MM.1S (cell line): ENCODE data around the gene PFDN4.

ENCODE experiments used
- EZH2 ChIP-seq: fragments of 300-600 bp; sonication (generic); optimal IDR thresholded peaks from 2 replicates; pipeline ENCODE3; 2017; ENCODE audit warnings: low read depth, mild to moderate bottlenecking, antibody characterized with exemption, low read length, mixed read lengths
- TF ChIP-seq, protein P1 (sequence below): fragments of 300-600 bp; sonication (generic); IDR thresholded peaks from 2 replicates; pipeline ENCODE4 v1.5.1; 2016; ENCODE audit warnings: antibody characterized with exemption, low read length, mixed read lengths

DNA sequence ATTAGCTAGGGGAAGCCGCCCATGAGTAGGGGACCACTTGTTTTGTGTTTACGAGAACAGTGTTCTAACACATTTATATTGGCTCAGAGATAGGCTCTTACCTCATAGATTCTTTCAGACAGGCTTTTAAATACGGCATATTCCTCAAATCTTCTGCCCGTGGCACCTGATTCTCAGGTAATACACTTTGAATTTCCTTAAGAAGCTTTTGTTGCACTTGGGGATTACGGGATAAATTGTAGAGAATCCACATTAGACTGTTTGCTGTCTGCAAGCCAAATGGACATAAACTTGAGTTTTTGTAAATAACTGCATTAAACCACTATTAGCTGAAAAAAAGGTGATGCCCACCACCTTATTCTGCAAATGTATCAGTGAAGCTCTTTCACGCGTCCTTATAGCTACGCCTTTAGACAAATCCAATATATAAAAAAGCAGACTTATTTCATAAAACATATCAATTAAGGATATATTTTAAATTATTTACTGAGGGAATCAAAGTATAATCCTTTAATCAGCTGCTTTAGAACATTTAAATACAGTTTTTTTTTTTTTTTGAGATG is 49.0 kb upstream of the PFDN4 start:
- TF ChIP-seq, protein P1, sequence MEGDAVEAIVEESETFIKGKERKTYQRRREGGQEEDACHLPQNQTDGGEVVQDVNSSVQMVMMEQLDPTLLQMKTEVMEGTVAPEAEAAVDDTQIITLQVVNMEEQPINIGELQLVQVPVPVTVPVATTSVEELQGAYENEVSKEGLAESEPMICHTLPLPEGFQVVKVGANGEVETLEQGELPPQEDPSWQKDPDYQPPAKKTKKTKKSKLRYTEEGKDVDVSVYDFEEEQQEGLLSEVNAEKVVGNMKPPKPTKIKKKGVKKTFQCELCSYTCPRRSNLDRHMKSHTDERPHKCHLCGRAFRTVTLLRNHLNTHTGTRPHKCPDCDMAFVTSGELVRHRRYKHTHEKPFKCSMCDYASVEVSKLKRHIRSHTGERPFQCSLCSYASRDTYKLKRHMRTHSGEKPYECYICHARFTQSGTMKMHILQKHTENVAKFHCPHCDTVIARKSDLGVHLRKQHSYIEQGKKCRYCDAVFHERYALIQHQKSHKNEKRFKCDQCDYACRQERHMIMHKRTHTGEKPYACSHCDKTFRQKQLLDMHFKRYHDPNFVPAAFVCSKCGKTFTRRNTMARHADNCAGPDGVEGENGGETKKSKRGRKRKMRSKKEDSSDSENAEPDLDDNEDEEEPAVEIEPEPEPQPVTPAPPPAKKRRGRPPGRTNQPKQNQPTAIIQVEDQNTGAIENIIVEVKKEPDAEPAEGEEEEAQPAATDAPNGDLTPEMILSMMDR: no peak
- no peak for TF ChIP-seq EZH2
